Measurements from ENCODE around the gene ZNF621. TPM values are rescaled to one million over a fixed set of nuclear protein-coding genes. Genes with fewer than 3 reads are reported as not detected.

The ZNF621 gene
- total and polyA plus RNA-seq, 2 donors (not counting 1 experiment from before 2014, with no cell fraction given) = 23.1 to 23.3 TPM

- Histone ChIP-seq H3K27ac (ENCODE audit: insufficient read depth, low read length) (no peak overlapping the region), H3K27me3 (ENCODE audit: control insufficient read depth, insufficient read depth, low read length) (no peaks in the 10 kb centered on the region), H3K9ac (ENCODE audit: insufficient read depth, low read length) (no peak overlapping the region), H3K4me3 (replicated peaks in 1 of 4; ENCODE audit: control extremely low read depth in 1 of 4, insufficient read depth in 1 of 4, low read depth in 3 of 4, low read length in 4 of 4) (no peak overlapping the region), H3K9me3 (ENCODE audit: control insufficient read depth, insufficient read depth, low read depth, low read length) (no peaks in the 10 kb centered on the region), H3K79me2 (ENCODE audit: control insufficient read depth, insufficient read depth, low read length) (no peaks in the 10 kb centered on the region), H3K4me1 (ENCODE audit: control insufficient read depth, extremely low read depth, insufficient read depth, low read length) (no peaks in the 10 kb centered on the region), H2AFZ (ENCODE audit: low read length) (no peak overlapping the region), H3K36me3 (ENCODE audit: control insufficient read depth, insufficient read depth, low read length) (no peaks in the 10 kb centered on the region), H4K20me1 (ENCODE audit: control insufficient read depth, extremely low read depth, insufficient read depth, low read length) (no peaks in the 10 kb centered on the region), H3K4me2 (ENCODE audit: extremely low read depth, insufficient read depth, low read length) (no peak overlapping the region)
- no peak for DNase-seq (ENCODE audit: low read depth in 2 of 2)
- TF ChIP-seq CTCF (conservative IDR thresholded peaks at IDR 0.05 in 1 of 2, IDR thresholded peaks at IDR 0.05 in 1 of 2; ENCODE audit: low read depth in 1 of 2, low read length in 2 of 2) (no peak), EZH2 (IDR thresholded peaks at IDR 0.05; ENCODE audit: low read length, missing control alignments) (no peak)
Measured at GRCh38 chr3:40511031-40511718, 13.6 kb upstream of the ZNF621 start.

GRCh38 chr3:40516201-40516600, 8.6 kb upstream of the ZNF621 start:
- Histone ChIP-seq H3K79me2 (ENCODE audit: control insufficient read depth, insufficient read depth, low read length) (no peaks in the 10 kb centered on the region), H3K27ac (ENCODE audit: insufficient read depth, low read length) (no peak overlapping the region), H3K9me3 (ENCODE audit: control insufficient read depth, insufficient read depth, low read depth, low read length) (no peaks in the 10 kb centered on the region), H4K20me1 (ENCODE audit: control insufficient read depth, extremely low read depth, insufficient read depth, low read length) (no peaks in the 10 kb centered on the region), H3K9ac (ENCODE audit: insufficient read depth, low read length) (no peak overlapping the region), H3K4me2 (ENCODE audit: extremely low read depth, insufficient read depth, low read length) (no peak overlapping the region), H3K27me3 (ENCODE audit: control insufficient read depth, insufficient read depth, low read length) (no peaks in the 10 kb centered on the region), H3K4me1 (ENCODE audit: control insufficient read depth, extremely low read depth, insufficient read depth, low read length) (no peaks in the 10 kb centered on the region), H2AFZ (ENCODE audit: low read length) (no peak overlapping the region), H3K36me3 (ENCODE audit: control insufficient read depth, insufficient read depth, low read length) (no peaks in the 10 kb centered on the region), H3K4me3 (replicated peaks in 1 of 4; ENCODE audit: control extremely low read depth in 1 of 4, insufficient read depth in 1 of 4, low read depth in 3 of 4, low read length in 4 of 4) (no peak overlapping the region)
- TF ChIP-seq CTCF (conservative IDR thresholded peaks at IDR 0.05 in 1 of 2, IDR thresholded peaks at IDR 0.05 in 1 of 2; ENCODE audit: low read depth in 1 of 2, low read length in 2 of 2) (no peak), EZH2 (IDR thresholded peaks at IDR 0.05; ENCODE audit: low read length, missing control alignments) (no peak)
- DNase-seq (ENCODE audit: low read depth in 2 of 2) = peak in 1 of 2 donors; percentile 84

- Histone ChIP-seq H3K4me3 (replicated peaks in 1 of 4; ENCODE audit: control extremely low read depth in 1 of 4, insufficient read depth in 1 of 4, low read depth in 3 of 4, low read length in 4 of 4) (no peak overlapping the region), H3K9me3 (ENCODE audit: control insufficient read depth, insufficient read depth, low read depth, low read length) (no peaks in the 10 kb centered on the region), H3K4me2 (ENCODE audit: extremely low read depth, insufficient read depth, low read length) (no peak overlapping the region), H3K9ac (ENCODE audit: insufficient read depth, low read length) (no peak overlapping the region), H3K27ac (ENCODE audit: insufficient read depth, low read length) (no peak overlapping the region), H2AFZ (ENCODE audit: low read length) (no peak overlapping the region), H4K20me1 (ENCODE audit: control insufficient read depth, extremely low read depth, insufficient read depth, low read length) (no peaks in the 10 kb centered on the region), H3K4me1 (ENCODE audit: control insufficient read depth, extremely low read depth, insufficient read depth, low read length) (no peaks in the 10 kb centered on the region), H3K27me3 (ENCODE audit: control insufficient read depth, insufficient read depth, low read length) (no peaks in the 10 kb centered on the region), H3K36me3 (ENCODE audit: control insufficient read depth, insufficient read depth, low read length) (no peaks in the 10 kb centered on the region), H3K79me2 (ENCODE audit: control insufficient read depth, insufficient read depth, low read length) (no peaks in the 10 kb centered on the region)
- DNase-seq (ENCODE audit: low read depth in 2 of 2) = no peak
- TF ChIP-seq CTCF (conservative IDR thresholded peaks at IDR 0.05 in 1 of 2, IDR thresholded peaks at IDR 0.05 in 1 of 2; ENCODE audit: low read depth in 1 of 2, low read length in 2 of 2) (no peak), EZH2 (IDR thresholded peaks at IDR 0.05; ENCODE audit: low read length, missing control alignments) (no peak)
Measured at GRCh38 chr3:40518067-40518466, 6.7 kb upstream of the ZNF621 start.
